GM12878 (cell line): Measurements from ENCODE around the gene WTIP. TPM values are rescaled to one million over a fixed set of nuclear protein-coding genes. Genes with fewer than 3 reads are reported as not detected.
"Not testable (repeated sequence)": the region's sequence is repeated elsewhere in the genome, so short reads cannot be mapped to it uniquely, and the experiment has no call there.

Experiments used
- ATAC-seq: fragments of 200-7000 bp; cut with Tn5 transposase; 3 replicates; pipeline ENCODE4 v1.9.1; 2020; ENCODE audit warnings: mild to moderate bottlenecking, moderate library complexity
- BruUV-seq: library from RNA; stranded (reverse); fragments of 400-500 nt; replicated peaks from 2 replicates; lab custom pipeline; 2021; lab: Mats Ljungman, UMichigan
- CTCF ChIA-PET: fragments of 300-600 bp; sonication (Branson Sonifier 250); formaldehyde crosslinking; extraction: SDS; loops from one replicate; lab custom pipeline; 2021; ENCODE audit warnings: inconsistent platforms; lab: Yijun Ruan, JAX
- POLR2A ChIA-PET: fragments of 350-600 bp; formaldehyde crosslinking; extraction: SDS; loops from one replicate; lab custom pipeline; 2021; ENCODE audit warnings: inconsistent platforms; lab: Charles Lee
- RAD21 ChIA-PET: fragments of 300-600 bp; sonication (Branson Sonifier 250); formaldehyde crosslinking; loops from one replicate; lab custom pipeline; 2023; ENCODE audit warnings: antibody characterized with exemption; ENCODE audit not compliant: unreplicated experiment; lab: Charles Lee
- SMC1A ChIA-PET: fragments of 300-600 bp; sonication (Branson Sonifier 250); formaldehyde crosslinking; loops from one replicate; lab custom pipeline; 2023; ENCODE audit not compliant: unreplicated experiment, uncharacterized antibody; lab: Charles Lee
- DNase-seq: peaks from one replicate; pipeline ENCODE4 v3.0.0-alpha.2; 2011; ENCODE audit warnings: low read depth, low spot score
- FAIRE-seq: peaks from 3 replicates; lab custom pipeline; 2011; peaks lifted over from hg19 to GRCh38; lab: Jason Lieb, UNC
- H2AFZ ChIP-seq: 2 replicates; pipeline ENCODE4 v1.6.0; 2011; ENCODE audit warnings: low read depth, low read length, control low read depth; ENCODE audit not compliant: control insufficient read depth
- H3K27ac ChIP-seq: 2 replicates; pipeline ENCODE4 v1.5.1; 2011; ENCODE audit warnings: control low read depth; ENCODE audit not compliant: control insufficient read depth, insufficient read depth
- H3K27me3 ChIP-seq, 2 experiments: replicated peaks in 1 of 2; 2 replicates each; pipeline versions ENCODE4 v1.6.0 to v1.6.1; 2011; ENCODE audit warnings: low read length in 1 of 2; ENCODE audit not compliant: control insufficient read depth in 2 of 2, insufficient read depth in 2 of 2
- H3K36me3 ChIP-seq, 2 experiments: 2 replicates each; pipeline ENCODE4 v1.5.1; 2011; ENCODE audit warnings: low read length in 1 of 2; ENCODE audit not compliant: control insufficient read depth in 2 of 2, insufficient read depth in 2 of 2
- H3K4me1 ChIP-seq: 2 replicates; pipeline ENCODE4 v1.6.1; 2011; ENCODE audit warnings: mild to moderate bottlenecking, low read length, moderate library complexity, mixed read lengths; ENCODE audit not compliant: control insufficient read depth, insufficient read depth
- H3K4me2 ChIP-seq: 2 replicates; pipeline ENCODE4 v1.6.0; 2011; ENCODE audit warnings: control low read depth; ENCODE audit not compliant: control insufficient read depth, insufficient read depth
- H3K4me3 ChIP-seq: fragments of 200-600 bp; sonication (generic); 2 replicates; pipeline ENCODE4 v1.5.1; 2016
- H3K79me2 ChIP-seq: 2 replicates; pipeline ENCODE4 v1.6.0; 2011; ENCODE audit warnings: low read length; ENCODE audit not compliant: control insufficient read depth, insufficient read depth
- H3K9ac ChIP-seq: 2 replicates; pipeline ENCODE4 v1.8.0; 2011; ENCODE audit warnings: low read length, control low read depth, mixed read lengths; ENCODE audit not compliant: control insufficient read depth, insufficient read depth
- H3K9me3 ChIP-seq: replicated peaks from 3 replicates; pipeline ENCODE4 v1.5.1; 2011; ENCODE audit warnings: mild to moderate bottlenecking, low read length; ENCODE audit not compliant: control insufficient read depth, insufficient read depth
- H4K20me1 ChIP-seq: 2 replicates; pipeline ENCODE4 v1.6.0; 2011; ENCODE audit not compliant: control insufficient read depth, insufficient read depth
- CREB1 ChIP-seq: IDR thresholded peaks from 2 replicates; pipeline ENCODE4 v1.6.1; 2012; ENCODE audit warnings: low read depth, mild to moderate bottlenecking, inconsistent platforms
- SPI1 ChIP-seq: IDR thresholded peaks from 2 replicates; pipeline ENCODE4 v1.6.1; 2011; ENCODE audit warnings: low read depth, mild to moderate bottlenecking, low read length, moderate library complexity, borderline replicate concordance; ENCODE audit not compliant: insufficient read depth
- WGBS: methylation state at CpG from one replicate; pipeline ENCODE4 v1.1.6; 2016; ENCODE audit warnings: low lambda C conversion rate; ENCODE audit not compliant: insufficient replicate concordance, insufficient coverage; ENCODE audit errors: missing lambda C conversion rate; 5-methylcytosine and 5-hydroxymethylcytosine counted together
- in situ Hi-C: fragments of 300-500 bp; cut with MboI; formaldehyde crosslinking; loops from 9 replicates; pipeline ENCODE4 v1.14.3; 2018; ENCODE audit warnings: mixed read lengths
- intact Hi-C: fragments of 100-400 bp; cut with micrococcal nuclease; formaldehyde crosslinking; loops from one replicate; pipeline ENCODE4 v1.14.2; 2022; ENCODE audit not compliant: unreplicated experiment
- polyA plus RNA-seq, 11 experiments: library from polyadenylated mRNA; depleted of rRNA in 4 of 11; unstranded in 6 of 11; stranded (reverse) in 5 of 11; fragments of >200 nt; fragmentation: Nextera tagmentation in 4 of 11; fragmentation: Illumina TruSeq in 1 of 11; extraction: Ambion mirVana in 4 of 11; extraction: Trizol in 1 of 11; gene quantifications; 1 replicate in 1 of 11; 2 replicates in 10 of 11; pipeline versions ENCODE4 v1.2.1 to v1.2.3, GENCODE V29; 2011 to 2016; ENCODE audit warnings: inconsistent platforms in 2 of 11, missing spikeins in 2 of 11, low read depth in 1 of 11
- total RNA-seq, 4 experiments: library from RNA; depleted of rRNA in 3 of 4; stranded (reverse); fragments of >200 nt in 3 of 4; fragmentation: Illumina TruSeq in 1 of 4; extraction: Trizol in 1 of 4; gene quantifications; 2 replicates each; pipeline versions ENCODE4 v1.2.1 to v1.2.3, GENCODE V29; 2013 to 2021

WTIP gene
- total and polyA plus RNA-seq, 10 of the 15 experiments (the other 5 are each of a cell fraction or from before 2014, with no cell fraction given), result 0.06 to 0.77 (median 0.17) TPM; not detected in 2

DNA sequence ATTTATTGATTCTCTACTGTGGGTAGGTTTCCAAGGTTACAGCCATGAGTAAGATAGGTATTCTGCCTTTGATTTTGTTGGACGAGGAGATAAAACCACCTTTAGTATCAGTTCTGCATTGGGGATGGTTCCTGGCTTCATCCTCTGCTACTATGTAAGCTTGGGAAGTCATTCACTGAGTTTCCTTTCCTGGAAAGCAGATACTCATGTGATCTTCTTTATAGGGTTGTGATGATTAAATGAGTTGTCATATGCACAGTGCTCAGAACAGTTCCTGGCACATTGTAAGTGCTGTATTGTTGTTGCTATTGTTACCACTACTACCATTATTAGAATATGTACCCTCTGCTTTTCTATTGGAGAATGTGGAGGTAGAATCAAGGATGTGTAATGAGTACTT is 13.1 kb upstream of the WTIP start:
- Histone ChIP-seq H3K27ac (no peak overlapping the region), H3K4me2 (no peak overlapping the region), H3K79me2 (no peaks in the 10 kb centered on the region), H3K27me3 (no peaks in the 10 kb centered on the region), H3K9me3 (no peaks in the 10 kb centered on the region), H2AFZ (no peak overlapping the region), H3K36me3 (peaks cover 10 to 45% of the 10 kb centered on the region in 2 experiments), H3K9ac (no peak overlapping the region), H4K20me1 (no peaks in the 10 kb centered on the region), H3K4me1 (no peaks in the 10 kb centered on the region), H3K4me3 (no peak overlapping the region)
- no TSS peak for BruUV-seq
- RAD21 ChIA-PET, result no interaction called here
- WGBS, result 4% methylated on average over 1 of the region's 1 CpG
- POLR2A ChIA-PET, result no interaction called here
- intact Hi-C loops (no loop called here), in situ Hi-C loops (no loop called here)
- CTCF ChIA-PET, result no interaction called here
- no peak for ATAC-seq
- no peak for DNase-seq
- FAIRE-seq, result no peak
- SMC1A ChIA-PET, result no interaction called here
- TF ChIP-seq CREB1, result no peak
- peak; percentile 4; the same call in 1 of the 2 replicates for TF ChIP-seq SPI1

DNA sequence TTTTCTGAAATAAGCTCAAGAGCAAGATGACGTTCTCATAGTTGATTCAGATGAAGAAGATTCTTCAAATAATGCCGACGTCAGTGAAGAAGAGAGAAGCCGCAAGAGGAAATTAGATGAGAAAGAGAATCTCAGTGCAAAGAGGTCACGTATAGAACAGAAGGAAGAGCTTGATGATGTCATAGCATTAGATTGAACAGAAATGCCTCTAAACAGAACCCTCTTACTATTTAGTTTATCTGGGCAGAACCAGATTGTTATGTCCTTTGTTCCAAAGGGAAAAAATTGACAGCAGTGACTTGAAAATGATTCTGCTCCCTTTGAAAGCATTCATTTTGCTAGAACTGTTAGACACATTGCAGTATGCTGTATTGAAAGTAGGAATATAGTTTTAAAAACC is 12.5 kb upstream of the WTIP start:
- H3K79me2 ChIP-seq, H3K27ac ChIP-seq, CTCF ChIA-PET, FAIRE-seq, ATAC-seq, H3K9me3 ChIP-seq, H3K4me2 ChIP-seq, in situ Hi-C loops, BruUV-seq, RAD21 ChIA-PET, POLR2A ChIA-PET, H3K4me1 ChIP-seq, H4K20me1 ChIP-seq, DNase-seq, H3K4me3 ChIP-seq, H2AFZ ChIP-seq, SMC1A ChIA-PET, intact Hi-C loops, H3K9ac ChIP-seq, H3K27me3 ChIP-seq: not testable (repeated sequence)
- peaks cover 8 to 44% of the 10 kb centered on the region in 2 experiments for H3K36me3 ChIP-seq
- 90% methylated on average over 5 of the region's 5 CpGs for WGBS
